ENCODE data around the gene PPP4R4. TPM values are rescaled to one million over a fixed set of nuclear protein-coding genes. Genes with fewer than 3 reads are reported as not detected.

The PPP4R4 gene
- total RNA-seq, 1 experiment from 2014 or later, result 3.9 TPM

GRCh38 chr14:94138251-94138650 lies 35.9 kb upstream of the PPP4R4 start:
- Histone ChIP-seq H3K23ac (ENCODE audit: insufficient read length, low read depth, low read length) (no peak overlapping the region), H3K79me1 (ENCODE audit: insufficient read depth, low read depth, low read length, poor library complexity, severe bottlenecking) (no peaks in the 10 kb centered on the region), H4K91ac (ENCODE audit: insufficient read length, low read depth, low read length) (no peak overlapping the region), H2BK5ac (ENCODE audit: insufficient read length, low read length) (no peak overlapping the region), H3T11ph (ENCODE audit: low read length) (no peak overlapping the region), H3K14ac (ENCODE audit: insufficient read depth, low read length) (no peak overlapping the region), H2AK5ac (ENCODE audit: insufficient read length, low read length) (no peak overlapping the region), H3K4ac (ENCODE audit: low read depth, low read length) (no peak overlapping the region), H3K27ac (ENCODE audit: insufficient read length, low read depth, low read length) (no peak overlapping the region), H3K27me3 (ENCODE audit: insufficient read depth, low read length) (no peaks in the 10 kb centered on the region), H2BK12ac (ENCODE audit: insufficient read length, low read depth, low read length) (no peak overlapping the region), H3K4me2 (ENCODE audit: insufficient read depth, insufficient read length, low read length) (no peak overlapping the region), H3K4me1 (ENCODE audit: insufficient read depth, low read length) (peaks cover 4% of the 10 kb centered on the region; the same call in 1 of the 2 replicates), H4K5ac (ENCODE audit: insufficient read length, low read depth, low read length) (no peak overlapping the region), H3K9me3 (ENCODE audit: control insufficient read depth, low read depth, low read length) (no peaks in the 10 kb centered on the region), H2AFZ (ENCODE audit: low read length) (no peak overlapping the region), H2BK20ac (ENCODE audit: low read depth, low read length, poor library complexity, severe bottlenecking) (no peak overlapping the region), H4K8ac (replicated peaks; ENCODE audit: insufficient read length, low read depth, low read length) (no peak overlapping the region), H2BK15ac (ENCODE audit: low read depth, low read length) (no peak overlapping the region), H4K20me1 (ENCODE audit: control insufficient read depth, insufficient read depth, insufficient read length) (no peaks in the 10 kb centered on the region), H3K9ac (ENCODE audit: extremely low read depth, insufficient read length, low read length) (no peak overlapping the region), H3K56ac (ENCODE audit: insufficient read length, low read depth, low read length) (no peak overlapping the region), H2BK120ac (ENCODE audit: low read depth, low read length, poor library complexity, severe bottlenecking) (no peak overlapping the region), H3K23me2 (ENCODE audit: insufficient read length, low read depth, low read length, poor library complexity, severe bottlenecking) (peaks cover 2% of the 10 kb centered on the region), H3K79me2 (ENCODE audit: insufficient read depth, low read length) (no peaks in the 10 kb centered on the region), H3K18ac (ENCODE audit: insufficient read length, low read depth, low read length) (no peak overlapping the region)
- H3K27me3 Mint-ChIP-seq (ENCODE audit: low read depth), result peaks cover 12% of the 10 kb centered on the region
- peaks cover 0 to 18% (median 6%) of the 10 kb centered on the region in 3 experiments; a peak in 4 of 7 replicates for H3K36me3 Mint-ChIP-seq (ENCODE audit: insufficient read depth in 1 of 3, low read depth in 3 of 3)
- WGBS (ENCODE audit: extremely low coverage, insufficient read length, low lambda C conversion rate), result no CpG with 5 or more reads among the region's 9 CpGs
- H3K9me3 Mint-ChIP-seq, result peaks cover 14 to 15% of the 10 kb centered on the region in 2 experiments
- TF ChIP-seq, protein P1, sequence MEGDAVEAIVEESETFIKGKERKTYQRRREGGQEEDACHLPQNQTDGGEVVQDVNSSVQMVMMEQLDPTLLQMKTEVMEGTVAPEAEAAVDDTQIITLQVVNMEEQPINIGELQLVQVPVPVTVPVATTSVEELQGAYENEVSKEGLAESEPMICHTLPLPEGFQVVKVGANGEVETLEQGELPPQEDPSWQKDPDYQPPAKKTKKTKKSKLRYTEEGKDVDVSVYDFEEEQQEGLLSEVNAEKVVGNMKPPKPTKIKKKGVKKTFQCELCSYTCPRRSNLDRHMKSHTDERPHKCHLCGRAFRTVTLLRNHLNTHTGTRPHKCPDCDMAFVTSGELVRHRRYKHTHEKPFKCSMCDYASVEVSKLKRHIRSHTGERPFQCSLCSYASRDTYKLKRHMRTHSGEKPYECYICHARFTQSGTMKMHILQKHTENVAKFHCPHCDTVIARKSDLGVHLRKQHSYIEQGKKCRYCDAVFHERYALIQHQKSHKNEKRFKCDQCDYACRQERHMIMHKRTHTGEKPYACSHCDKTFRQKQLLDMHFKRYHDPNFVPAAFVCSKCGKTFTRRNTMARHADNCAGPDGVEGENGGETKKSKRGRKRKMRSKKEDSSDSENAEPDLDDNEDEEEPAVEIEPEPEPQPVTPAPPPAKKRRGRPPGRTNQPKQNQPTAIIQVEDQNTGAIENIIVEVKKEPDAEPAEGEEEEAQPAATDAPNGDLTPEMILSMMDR (conservative IDR thresholded peaks at IDR 0.05), result no peak
- DNase-seq, result no peak
- H3K4me3 Mint-ChIP-seq, result no peak overlapping the region
- H3K4me1 Mint-ChIP-seq, result peaks cover 16 to 18% of the 10 kb centered on the region in 2 experiments
- no peak overlapping the region for H3K27ac Mint-ChIP-seq
